NCI-H82 treated with DMSO at 0.1 percent for 48 hours (cell line): ENCODE results near the gene GABARAPL1.
A peak's percentile ranks its signal among the peaks of the same experiment; 100 is the strongest.
"Not testable (repeated sequence)": the region's sequence is repeated elsewhere in the genome, so short reads cannot be mapped to it uniquely, and the experiment has no call there.

Source experiments
- DNase-seq: peaks from one replicate; lab custom pipeline; 2025; ENCODE audit not compliant: unreplicated experiment; lab: John Stamatoyannopoulos, UW

GABARAPL1 gene

GRCh38 chr12:10197879-10198278, 14.8 kb upstream of the GABARAPL1 start:
- DNase-seq = no peak

DNA sequence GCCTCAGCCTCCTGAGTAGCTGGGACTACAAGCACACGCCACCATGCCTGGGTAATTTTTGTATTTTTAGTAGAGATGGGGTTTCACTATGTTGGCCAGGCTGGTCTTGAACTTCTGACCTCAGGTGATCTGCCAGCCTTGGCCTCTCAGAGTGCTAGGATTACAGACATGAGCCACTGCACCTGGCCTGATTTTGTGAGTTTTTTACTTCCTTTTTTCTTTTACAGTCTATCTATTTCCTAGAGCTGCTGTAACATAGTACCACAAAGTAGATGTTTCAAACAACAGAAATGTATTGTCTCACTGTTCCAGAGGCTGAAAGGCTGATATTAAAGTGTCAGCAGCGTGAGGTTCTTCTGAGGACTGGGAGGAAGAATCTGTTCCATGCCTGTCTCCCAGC, 8.2 kb upstream of the GABARAPL1 start:
- DNase-seq = not testable (repeated sequence)

GRCh38 chr12:10205220-10205807, 7.4 kb upstream of the GABARAPL1 start:
- DNase-seq = no peak

DNA sequence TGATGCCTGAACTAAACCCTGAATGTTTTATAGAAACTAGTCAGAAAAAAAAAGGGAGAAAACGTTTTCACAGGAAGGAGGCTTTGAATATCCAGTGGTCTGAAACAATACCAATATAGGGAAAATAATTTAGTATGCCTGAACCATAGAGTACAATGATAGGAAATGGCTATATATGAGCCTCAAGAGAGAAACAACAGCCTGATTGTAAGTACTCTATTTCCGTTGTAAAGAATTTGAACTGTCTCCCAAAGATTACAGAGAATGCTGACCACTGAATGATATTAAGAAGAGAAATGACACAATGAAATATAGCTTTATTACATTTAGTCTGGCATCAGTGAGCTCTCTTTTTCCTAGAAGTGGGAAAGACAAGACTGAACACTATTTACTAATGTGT, 5.5 kb upstream of the GABARAPL1 start:
- no peak for DNase-seq

- DNase-seq = no peak
Observed at GRCh38 chr12:10210225-10210624, 2.5 kb upstream of the GABARAPL1 start.

- DNase-seq = no peak
Observed at GRCh38 chr12:10211101-10211939, 1.4 kb upstream of the GABARAPL1 start.

DNA sequence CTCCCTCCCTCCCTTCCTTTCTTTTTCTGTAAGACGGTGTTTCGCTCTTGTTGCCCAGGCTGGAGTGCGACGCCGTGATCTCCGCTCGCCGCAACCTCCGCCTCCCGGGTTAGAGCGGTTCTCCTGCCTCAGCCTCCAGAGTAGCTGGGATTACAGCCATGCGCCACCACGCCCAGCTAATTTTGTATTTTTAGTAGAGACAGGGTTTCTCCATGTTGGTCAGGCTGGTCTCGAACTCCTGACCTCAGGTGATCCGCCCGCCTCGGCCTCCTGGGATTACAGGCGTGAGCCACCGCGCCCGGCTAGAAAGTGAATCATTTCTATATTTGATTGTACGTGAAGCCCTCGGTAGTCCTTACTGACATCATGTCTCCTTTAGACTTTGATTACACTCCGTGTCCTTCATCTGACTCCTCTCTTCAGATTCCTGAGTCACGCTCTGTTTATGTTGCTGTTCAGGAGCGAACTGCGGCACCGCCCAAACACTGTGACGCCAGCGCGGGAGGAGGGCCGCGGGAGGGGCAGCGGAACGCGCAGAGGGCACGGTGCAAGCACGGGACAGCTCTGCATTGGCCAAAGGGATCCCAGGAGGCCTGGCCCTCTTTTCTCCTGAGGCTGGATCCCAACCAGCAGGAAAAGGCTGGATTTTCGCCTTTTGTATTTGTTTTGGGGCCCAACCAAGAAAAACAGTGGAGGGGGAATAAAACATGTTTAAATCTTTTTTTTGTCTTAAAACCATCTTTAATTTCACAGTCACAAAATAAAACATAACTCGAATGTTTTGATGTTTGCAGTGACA, 538 bp upstream of the GABARAPL1 start:
- DNase-seq = peak; percentile 67

DNA sequence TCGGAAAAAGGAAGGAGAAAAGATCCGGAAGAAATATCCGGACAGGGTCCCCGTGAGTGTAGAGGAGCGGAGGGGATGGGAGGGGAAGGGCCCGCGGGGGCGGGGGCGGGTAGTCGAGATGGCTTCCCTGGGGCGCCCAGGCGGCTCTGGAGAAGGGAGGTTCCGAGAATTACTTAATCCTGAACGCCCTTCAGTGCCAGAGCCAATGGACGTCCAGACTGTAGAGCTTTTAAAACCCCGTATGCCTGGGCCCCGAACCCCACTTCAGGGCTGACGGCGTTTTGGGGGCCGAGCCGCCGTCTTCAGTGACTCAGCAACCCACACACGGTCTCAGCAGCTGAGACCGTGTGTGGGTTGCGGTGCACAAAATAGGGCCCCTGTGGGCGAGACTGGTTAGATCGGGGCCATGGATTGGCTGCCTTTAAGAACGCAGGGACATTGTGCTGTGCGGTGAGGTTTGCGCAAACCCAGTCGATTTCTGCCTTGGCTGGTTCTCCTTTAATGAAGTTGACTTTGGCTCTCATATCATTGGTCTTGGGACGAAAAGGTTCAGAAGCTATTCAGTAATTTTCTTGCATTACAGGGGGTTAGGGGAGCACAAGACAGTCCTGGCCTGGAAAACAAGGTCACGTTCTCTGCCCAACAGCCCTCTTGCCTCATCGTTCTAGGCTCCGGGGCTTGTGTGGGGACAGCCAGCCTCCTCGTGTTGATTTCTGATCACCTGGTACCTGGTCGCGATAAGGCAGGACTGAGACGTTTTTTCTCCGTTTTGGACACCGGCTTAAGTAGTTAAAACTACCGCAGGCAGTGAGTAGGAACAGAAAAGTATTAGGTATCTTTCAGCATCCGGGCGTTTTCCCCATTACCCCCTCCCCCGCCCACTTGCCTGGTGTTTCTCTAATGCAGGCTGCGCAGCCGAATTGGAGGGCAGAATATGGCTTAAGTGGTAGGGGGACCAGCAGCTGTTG, 775 bp downstream of the GABARAPL1 start:
- DNase-seq = peak; percentile 43

- peak; percentile 45 for DNase-seq
Observed at GRCh38 chr12:10214136-10214894, 1.6 kb downstream of the GABARAPL1 start.

DNA sequence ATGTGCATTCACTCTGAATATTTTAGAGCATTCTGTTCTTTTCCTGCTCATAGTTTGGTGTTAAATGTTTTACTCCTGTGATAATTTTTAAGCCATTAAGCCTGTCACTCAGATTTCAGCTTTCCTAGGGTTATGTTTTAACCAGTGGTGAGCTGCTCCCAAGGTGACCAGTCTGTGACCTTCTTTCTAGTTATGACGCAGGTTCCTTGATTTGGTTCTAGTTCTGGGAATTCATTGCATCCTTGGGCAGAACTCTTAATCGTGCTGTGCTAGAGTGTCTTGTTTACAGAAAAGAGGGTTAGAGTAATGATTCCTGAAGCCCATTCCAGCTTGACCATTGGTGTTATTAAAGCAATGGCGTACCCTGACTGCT, 2.2 kb downstream of the GABARAPL1 start:
- DNase-seq = no peak

- no peak for DNase-seq
Observed at GRCh38 chr12:10215436-10215835, 2.8 kb downstream of the GABARAPL1 start.

DNA sequence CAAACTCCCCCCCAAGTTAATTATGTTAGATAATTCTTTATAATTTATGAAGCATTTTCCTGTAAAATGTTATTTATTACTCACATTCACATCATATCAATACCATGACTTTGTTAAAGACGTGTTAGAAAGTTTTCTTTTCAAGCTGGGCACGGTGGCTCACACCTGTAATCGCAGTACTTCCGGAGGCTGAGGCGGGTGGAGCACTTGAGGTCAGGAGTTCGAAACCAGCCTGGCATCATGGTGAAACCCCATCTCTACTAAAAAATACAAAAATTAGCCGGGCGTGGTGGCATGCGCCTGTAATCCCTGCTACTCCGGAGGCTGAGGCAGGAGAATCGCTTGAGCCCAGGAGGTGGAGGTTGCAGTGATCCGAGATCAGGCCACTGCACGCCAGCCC, 3.3 kb downstream of the GABARAPL1 start:
- DNase-seq = not testable (repeated sequence)

DNA sequence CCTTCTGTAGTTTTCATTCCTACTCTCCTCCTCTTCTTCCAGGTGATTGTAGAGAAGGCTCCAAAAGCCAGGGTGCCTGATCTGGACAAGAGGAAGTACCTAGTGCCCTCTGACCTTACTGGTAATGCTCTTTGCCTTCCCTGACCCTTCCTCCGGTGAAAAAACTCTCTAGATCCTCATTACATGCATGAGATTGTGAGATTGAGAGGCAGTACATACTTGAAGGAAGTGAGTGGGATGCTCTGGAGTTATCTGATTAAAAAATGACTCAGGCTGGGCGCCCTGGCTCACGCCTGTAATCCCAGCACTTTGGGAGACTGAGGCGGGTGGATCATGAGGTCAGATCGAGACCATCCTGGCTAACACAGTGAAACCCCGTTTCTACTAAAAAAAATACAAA, 5.3 kb downstream of the GABARAPL1 start:
- DNase-seq = no peak

DNA sequence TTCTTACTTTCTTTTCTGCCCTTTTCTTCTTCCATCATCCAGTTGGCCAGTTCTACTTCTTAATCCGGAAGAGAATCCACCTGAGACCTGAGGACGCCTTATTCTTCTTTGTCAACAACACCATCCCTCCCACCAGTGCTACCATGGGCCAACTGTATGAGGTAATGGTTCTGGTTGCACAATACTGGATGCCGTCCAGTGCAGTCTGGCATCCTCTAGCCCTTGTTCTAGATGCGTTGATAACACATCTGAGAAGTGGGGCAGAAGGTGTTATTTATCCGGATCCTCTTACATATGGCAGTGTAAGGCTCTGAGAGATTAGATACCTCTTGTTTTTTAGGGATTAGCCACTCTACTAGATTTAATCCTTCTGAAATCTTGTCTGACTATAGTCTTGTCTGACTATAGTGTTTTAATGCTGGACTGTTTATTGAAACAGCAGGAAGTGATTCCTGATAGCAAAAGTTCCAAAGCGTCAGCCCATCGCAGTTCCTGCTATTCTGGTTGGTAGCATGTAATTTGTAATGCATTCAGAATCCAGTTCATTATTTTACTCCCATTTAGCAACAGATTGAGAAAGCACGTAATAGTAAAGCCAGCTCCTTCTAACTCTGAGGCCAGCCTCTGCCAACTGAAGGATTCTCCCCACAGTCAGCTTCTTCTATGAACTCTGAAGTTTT, 7.9 kb downstream of the GABARAPL1 start:
- peak; percentile 88 for DNase-seq

- no peak for DNase-seq
Observed at GRCh38 chr12:10221846-10222245, 9.2 kb downstream of the GABARAPL1 start.

- no peak for DNase-seq
Observed at GRCh38 chr12:10223208-10223607, 10.5 kb downstream of the GABARAPL1 start.

DNA sequence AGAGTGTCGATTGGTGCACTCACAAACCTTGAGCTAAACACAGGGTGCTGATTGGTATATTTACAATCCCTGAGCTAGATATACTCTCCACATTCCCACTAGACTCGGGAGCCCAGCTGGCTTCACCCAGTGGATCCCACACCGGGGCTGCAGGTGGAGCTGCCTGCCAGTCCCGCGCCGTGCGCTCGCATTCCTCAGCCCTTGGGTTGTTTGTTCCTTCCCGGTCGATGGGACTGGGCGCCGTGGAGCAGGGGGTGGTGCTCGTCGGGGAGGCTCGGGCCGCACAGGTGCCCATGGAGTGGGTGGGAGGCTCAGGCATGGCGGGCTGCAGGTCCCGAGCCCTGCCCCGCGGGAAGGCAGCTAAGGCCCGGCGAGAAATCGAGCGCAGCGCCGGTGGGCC, 12.7 kb downstream of the GABARAPL1 start:
- not testable (repeated sequence) for DNase-seq

DNA sequence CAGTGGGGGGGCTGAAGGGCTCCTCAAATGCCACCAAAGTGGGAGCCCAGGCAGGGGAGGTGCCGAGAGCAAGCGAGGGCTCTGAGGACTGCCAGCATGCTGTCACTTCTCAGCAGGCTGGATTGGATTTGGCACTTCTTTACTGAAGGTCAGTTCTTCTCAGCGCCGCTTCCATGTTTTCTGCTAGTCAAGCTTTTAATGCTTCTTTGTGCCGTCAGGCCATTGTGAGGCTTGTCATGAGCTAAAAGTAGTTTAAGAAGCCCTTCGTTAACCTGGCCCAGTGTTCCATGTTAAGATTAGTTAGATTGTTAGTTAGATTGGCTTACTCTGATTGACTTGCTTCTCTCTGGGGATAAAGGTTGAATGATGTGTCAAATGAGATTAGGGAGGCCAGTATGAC, 13.4 kb downstream of the GABARAPL1 start:
- peak; percentile 60 for DNase-seq

GRCh38 chr12:10226731-10227130, 14.1 kb downstream of the GABARAPL1 start:
- DNase-seq = no peak
